GM10248 (cell line): ENCODE data around the gene UBE2L6.

Source experiments
- CTCF ChIA-PET: fragments of 300-600 bp; sonication (Branson Sonifier 250); formaldehyde crosslinking; extraction: SDS; loops from one replicate; lab custom pipeline; 2021; ENCODE audit warnings: antibody characterized with exemption; lab: Yijun Ruan, JAX
- POLR2A ChIA-PET: fragments of 350-650 bp; sonication (Branson Sonifier 250); formaldehyde crosslinking; extraction: SDS; loops from one replicate; lab custom pipeline; 2020; ENCODE audit warnings: antibody characterized with exemption; lab: Yijun Ruan, JAX
- DNase-seq: peaks from one replicate; pipeline ENCODE4 v3.0.0; 2012; ENCODE audit errors: extremely low spot score
- CTCF ChIP-seq: IDR thresholded peaks from 2 replicates; pipeline ENCODE4 v1.5.1; 2012; ENCODE audit warnings: mild to moderate bottlenecking, low read depth; ENCODE audit errors: extremely low read depth, missing control alignments, control extremely low read depth

Gene UBE2L6

GRCh38 chr11:57501953-57502352, 65.5 kb downstream of the UBE2L6 start:
- ChIA-PET CTCF (interaction anchor here (0.8 to 9.9 kb wide), 12 partner anchors 9 to 140 kb away, joined by 3 to 152 read pairs (median 5); partner anchors contain the start of gene SLC43A1), POLR2A (no interaction called here)

More at GRCh38 chr11:57501953-57502352, 65.5 kb downstream of the UBE2L6 start:
- no peak for TF ChIP-seq CTCF
- DNase-seq = no peak
